ENCODE measurements around the gene UBE2QL1. TPM values are rescaled to one million over a fixed set of nuclear protein-coding genes. Genes with fewer than 3 reads are reported as not detected.

UBE2QL1 gene
- polyA plus RNA-seq, 2 of the 4 experiments (the other 2 are of a cell fraction): 0.04 TPM

DNA sequence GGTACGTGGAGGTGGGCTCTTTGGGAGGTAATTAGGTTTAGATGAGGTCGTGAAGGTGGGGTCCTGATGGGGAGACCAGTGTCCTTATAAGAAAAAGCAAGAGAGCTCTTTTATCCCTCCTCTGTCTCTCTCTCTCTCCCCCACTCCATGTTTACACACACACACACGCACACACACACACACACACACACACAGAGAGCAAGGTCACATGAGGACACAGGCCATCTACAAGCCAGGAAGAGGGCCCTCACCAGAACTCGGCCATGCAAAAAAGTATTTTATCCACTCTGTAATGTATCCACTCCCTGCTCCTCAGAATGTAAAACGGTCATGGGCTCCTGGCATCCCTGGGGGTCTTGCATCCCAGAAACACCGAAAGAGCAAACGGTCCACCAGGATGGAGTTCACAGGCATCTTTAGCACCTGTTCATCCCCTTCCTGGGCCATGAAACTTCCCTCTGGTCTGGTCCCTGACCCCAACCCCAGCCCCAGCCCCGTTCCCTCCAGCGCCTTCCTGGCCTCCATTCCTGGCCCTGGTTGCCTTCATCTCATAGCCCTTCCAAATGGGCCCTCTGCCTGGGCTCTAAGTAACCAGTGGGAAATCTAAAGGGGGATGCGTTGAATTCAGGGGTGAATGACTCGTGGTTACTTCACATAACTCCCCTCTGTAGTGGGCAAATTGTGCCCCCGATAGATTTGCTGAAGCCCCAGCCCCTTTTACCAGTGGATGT is 95.3 kb downstream of the UBE2QL1 start:
- H3K4me1 ChIP-seq: no peaks in the 10 kb centered on the region
- DNase-seq (ENCODE audit: low read depth in 1 of 2, low spot score in 1 of 2) (no peak), FAIRE-seq (no peak), ATAC-seq (no peak)
- no peak for TF ChIP-seq KDM5A (IDR thresholded peaks at IDR 0.05)
- TF ChIP-seq, protein P1, sequence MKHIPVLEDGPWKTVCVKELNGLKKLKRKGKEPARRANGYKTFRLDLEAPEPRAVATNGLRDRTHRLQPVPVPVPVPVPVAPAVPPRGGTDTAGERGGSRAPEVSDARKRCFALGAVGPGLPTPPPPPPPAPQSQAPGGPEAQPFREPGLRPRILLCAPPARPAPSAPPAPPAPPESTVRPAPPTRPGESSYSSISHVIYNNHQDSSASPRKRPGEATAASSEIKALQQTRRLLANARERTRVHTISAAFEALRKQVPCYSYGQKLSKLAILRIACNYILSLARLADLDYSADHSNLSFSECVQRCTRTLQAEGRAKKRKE (CRISPR knock-in tag; IDR thresholded peaks at IDR 0.05; ENCODE audit: low read depth): no peak
- no peak for TF ChIP-seq CHD4 (IDR thresholded peaks at IDR 0.05; ENCODE audit: borderline replicate concordance)
- no peak for TF ChIP-seq CBX2 (IDR thresholded peaks at IDR 0.05; ENCODE audit: borderline replicate concordance, low read depth)
- no peak for TF ChIP-seq FOXS1 (CRISPR knock-in tag; IDR thresholded peaks at IDR 0.05)
- TF ChIP-seq, protein P2, sequence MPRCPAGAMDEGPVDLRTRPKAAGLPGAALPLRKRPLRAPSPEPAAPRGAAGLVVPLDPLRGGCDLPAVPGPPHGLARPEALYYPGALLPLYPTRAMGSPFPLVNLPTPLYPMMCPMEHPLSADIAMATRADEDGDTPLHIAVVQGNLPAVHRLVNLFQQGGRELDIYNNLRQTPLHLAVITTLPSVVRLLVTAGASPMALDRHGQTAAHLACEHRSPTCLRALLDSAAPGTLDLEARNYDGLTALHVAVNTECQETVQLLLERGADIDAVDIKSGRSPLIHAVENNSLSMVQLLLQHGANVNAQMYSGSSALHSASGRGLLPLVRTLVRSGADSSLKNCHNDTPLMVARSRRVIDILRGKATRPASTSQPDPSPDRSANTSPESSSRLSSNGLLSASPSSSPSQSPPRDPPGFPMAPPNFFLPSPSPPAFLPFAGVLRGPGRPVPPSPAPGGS (IDR thresholded peaks at IDR 0.05): no peak
- TF ChIP-seq CTCF (IDR thresholded peaks at IDR 0.05): no peak
- ChIA-PET CTCF (no interaction called here), POLR2A (no interaction called here)
- WGBS (ENCODE audit: missing lambda C conversion rate): 7% methylated on average over 10 of the region's 12 CpGs
- no peaks in the 10 kb centered on the region for H3K9me3 ChIP-seq
- H3K27ac ChIP-seq: no peak overlapping the region
- H3K4me3 ChIP-seq: no peak overlapping the region
- H3K4me2 ChIP-seq: no peak overlapping the region

Other genes with a start within 250 kb of the UBE2QL1 start
- gene MED10, start 70.3 kb upstream of the UBE2QL1 start, polyA plus RNA-seq (2011; rRNA removed): 40.6 and 59.4 TPM in 2 replicates
- 56.7 to 58.6 TPM (median 57.6 TPM) in 3 replicates for gene MED10, start 70.3 kb upstream of the UBE2QL1 start, polyA plus RNA-seq (2017; fragmentation: RNase III; extraction: RNeasy Plus Mini Kit Qiagen cat#74134 plus additional on column Dnase treatment)
- 91.3 and 95.7 TPM in 2 replicates for gene NSUN2, start 184.2 kb downstream of the UBE2QL1 start, polyA plus RNA-seq (2011; rRNA removed)
- gene NSUN2, start 184.2 kb downstream of the UBE2QL1 start, polyA plus RNA-seq (2017; fragmentation: RNase III; extraction: RNeasy Plus Mini Kit Qiagen cat#74134 plus additional on column Dnase treatment): 99.4 to 109 TPM (median 101 TPM) in 3 replicates
- gene SRD5A1, start 184.6 kb downstream of the UBE2QL1 start, polyA plus RNA-seq (2011; rRNA removed): 25.4 and 28.1 TPM in 2 replicates
- gene SRD5A1, start 184.6 kb downstream of the UBE2QL1 start, polyA plus RNA-seq (2017; fragmentation: RNase III; extraction: RNeasy Plus Mini Kit Qiagen cat#74134 plus additional on column Dnase treatment): 9.7 to 12.2 TPM (median 11.1 TPM) in 3 replicates